CD4-positive, alpha-beta T cell treated with Interleukin-15 for 4 hours (primary cell): ENCODE results near the gene PCSK6.
"Not testable (repeated sequence)": the region's sequence is repeated elsewhere in the genome, so short reads cannot be mapped to it uniquely, and the experiment has no call there.

Source experiments
- DNase-seq: peaks from one replicate; pipeline ENCODE4 v3.0.0-alpha.2; 2020; ENCODE audit warnings: low spot score

The PCSK6 gene

DNA sequence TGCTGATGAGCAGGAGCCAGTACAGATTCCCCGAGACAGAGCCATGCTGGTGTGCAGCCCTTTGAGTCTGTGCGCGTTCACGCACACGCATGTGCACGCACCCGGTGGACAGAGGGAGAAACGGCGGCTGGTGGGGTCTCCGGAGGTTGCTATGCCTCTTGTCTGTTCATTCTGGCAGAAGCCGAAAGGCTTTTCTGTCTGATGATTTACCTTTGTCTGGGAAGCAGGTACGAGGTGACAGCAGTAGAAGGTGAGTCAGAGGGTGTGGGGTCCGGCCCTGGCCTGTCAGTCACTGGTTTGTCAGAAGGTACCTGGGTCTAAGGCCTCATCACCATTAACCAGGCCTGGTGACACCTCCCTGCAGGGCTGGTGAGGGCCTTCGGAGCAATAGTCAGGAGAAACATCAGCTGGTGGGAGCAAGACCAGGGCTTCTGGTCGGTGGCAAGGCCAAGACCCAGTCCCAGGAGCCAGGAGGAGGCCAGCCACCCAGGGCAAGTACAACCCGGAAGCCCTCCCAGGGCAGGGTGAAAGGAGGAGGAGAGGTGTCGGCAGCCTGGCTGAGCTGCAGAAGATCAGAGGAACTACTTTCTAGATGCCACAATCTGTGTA is 7.5 kb downstream of the PCSK6 start:
- no peak for DNase-seq

DNA sequence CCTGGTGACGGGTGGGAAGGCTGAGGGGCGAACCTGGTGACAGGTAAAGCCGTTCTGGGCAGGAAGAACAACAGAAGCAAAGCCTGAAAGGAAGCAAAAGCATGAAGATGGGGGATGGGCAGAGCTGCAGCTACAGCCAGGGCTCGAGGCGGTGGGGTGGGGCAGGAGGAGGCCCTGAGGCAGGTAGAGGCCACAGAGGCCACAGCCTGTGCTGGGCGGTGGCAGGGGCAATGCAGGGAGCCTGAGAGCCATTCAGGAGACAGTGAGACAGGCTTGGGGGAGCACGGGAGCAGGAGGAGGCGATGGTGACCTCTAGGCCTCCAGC is 8.2 kb downstream of the PCSK6 start:
- no peak for DNase-seq

DNA sequence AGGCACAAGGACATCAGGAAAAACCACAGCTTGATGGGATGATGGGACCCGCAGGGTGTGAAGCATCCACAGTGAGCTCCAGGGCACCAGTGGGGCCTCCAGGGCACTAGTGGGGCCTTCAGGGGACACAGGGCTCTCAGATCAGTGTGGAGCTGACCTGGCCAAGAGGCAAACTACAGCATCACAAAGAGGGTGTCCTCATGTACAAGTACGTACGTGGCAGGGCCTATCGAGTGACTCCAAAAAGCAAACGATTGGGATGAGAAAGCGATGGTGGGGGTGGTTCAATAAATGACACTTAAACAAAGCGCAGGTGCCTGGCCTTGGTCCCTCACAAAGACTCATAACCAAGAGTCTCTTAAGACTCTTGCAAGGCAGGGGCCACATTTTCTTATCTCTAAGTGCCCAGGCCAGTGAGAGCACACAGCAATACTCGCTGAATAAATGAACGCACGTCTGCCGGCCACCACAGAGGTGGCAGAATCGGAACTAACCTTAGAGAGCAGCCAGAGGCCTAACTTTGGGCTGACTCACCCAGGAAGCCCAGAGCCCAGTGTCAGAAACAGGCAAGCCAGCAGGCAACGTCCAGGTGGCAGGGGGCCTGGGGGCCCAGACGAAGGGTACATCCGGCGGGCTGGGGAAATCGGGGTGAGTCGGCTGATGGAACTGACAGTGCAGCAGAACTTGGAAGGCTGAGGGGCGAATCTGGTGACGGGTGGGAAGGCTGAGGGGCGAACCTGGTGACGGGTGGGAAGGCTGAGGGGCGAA is 8.7 kb downstream of the PCSK6 start:
- no peak for DNase-seq

DNA sequence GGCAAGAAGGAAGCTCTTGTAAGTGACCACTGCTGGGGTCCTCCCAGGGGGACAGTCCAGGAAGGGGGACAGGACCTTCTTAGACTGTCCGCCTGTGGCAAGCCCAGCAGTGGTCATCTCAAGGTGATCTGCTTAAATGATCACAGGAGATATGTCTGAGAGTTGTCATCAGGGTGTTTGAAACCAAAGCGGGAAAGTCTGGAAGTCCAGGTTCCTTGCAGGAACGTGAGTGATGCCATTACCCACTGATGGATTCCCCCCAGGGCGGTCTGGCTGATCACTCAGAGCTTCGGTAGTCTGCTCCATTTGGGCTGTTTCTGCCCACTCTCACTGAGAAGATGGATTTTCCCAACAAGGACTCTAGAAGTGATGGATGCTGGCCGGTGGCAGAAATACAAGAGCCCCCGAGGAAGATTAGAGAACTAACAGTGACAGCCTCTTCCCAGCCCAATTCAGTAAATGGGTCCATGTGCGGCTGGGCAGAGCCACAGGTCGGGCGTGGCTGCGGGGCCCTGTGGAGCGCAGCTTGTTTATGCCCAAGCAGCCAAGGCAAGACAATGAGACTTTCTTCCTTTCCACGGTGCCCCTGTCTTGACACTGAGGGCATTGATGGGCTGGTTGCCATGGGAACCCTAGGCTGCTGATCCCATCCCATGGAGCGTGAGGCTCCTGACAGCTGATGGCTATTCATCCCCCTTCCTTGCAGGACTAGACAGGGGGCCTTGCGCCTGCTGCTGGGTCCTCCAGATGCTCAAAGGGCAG is 9.5 kb downstream of the PCSK6 start:
- DNase-seq: no peak

DNA sequence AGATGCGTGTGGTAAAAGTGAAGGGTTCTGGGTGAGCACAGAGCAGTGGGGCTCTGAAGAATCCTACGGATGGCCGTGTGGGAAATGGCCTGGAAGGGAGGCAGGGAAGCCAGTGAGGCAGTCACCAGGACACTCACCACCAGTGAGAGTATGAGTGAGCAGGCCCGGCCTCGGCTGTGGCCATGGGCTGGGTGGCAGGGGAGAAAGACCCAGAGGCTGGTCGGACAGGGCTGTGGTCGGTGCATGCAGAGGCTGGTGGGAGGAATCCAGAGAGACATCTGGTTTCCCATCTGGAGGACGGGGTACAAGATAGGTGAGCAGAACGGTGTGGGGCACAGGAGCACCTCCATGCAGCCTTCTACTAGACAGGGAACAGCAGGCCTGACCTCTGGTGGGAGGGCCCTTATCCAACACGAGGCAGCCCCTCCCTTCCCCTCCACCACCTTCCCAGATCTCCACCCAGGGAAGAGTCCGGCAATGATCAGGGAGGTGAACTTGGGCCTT is 10.1 kb downstream of the PCSK6 start:
- DNase-seq: no peak

DNA sequence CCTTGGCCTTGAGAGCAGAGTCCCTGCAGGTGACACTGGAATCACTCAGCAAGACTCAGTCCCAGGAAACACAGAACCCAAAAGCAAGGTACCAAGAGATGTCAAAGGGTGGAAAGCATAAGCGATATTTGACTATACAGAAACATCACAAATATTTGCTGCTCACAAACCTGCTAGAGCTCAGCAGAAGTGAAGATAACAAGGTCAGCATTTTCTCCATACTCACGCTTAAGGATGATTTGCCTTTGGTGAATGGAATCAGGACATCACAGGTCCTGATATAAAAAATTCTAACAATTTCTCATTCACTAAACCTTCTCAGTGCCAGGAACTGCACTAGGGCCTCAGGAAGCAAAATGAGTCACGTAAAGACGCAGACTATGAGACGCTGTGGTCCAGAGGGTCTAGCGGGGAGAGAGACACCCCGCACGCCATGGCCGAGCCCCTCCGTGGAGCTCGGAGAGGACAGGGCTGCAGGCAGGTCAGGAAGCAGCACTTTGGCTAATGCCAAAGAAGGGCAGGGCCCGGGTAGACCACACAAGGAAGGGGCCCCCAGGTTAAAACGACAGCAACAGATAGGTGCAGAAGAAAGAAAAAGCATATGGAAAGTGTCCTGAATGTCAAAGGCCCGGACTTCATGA is 10.7 kb downstream of the PCSK6 start:
- DNase-seq: no peak

DNA sequence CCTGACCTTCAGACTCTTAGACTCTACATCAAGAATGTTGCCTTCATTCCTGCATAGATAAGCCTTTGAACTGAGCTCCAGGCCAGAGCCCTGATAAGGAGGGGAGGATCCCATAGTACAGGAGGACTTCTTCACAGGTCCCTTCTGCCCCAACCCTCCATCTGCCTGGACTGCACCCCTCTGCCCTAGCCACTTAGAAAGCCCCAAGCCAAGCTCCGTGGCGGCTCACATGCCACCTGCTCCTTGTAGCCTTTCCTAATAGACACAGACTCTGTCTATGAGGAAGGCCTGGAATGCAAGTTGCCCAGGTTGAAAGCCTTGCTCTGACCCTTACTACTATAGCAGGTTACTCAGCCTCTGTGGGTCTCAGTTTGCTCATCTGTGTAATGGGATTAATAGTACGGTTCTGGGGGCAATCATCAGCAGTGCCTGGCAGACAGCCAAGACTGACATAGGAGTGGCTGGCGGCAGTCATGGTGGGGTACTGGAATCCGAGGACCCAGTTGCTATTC is 11.6 kb downstream of the PCSK6 start:
- DNase-seq: no peak

DNA sequence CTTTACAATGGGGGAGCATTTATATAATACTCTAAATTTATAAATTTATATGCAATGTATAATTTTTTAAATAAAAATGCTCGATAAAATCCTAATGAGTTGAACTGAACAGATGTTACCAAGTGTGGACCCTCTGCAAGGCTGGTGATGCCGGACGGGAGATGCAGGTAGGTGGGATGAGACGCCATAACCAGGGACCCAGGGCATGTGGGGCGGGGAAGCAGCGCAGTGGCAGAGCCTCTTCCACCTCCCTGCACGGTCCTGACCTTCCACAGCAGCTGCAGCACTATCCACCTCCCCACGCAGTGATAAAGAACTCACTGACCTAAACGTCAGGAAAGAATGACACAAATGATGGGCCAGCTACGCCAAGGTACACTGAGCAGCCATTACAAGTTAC is 12.8 kb downstream of the PCSK6 start:
- DNase-seq: no peak

DNA sequence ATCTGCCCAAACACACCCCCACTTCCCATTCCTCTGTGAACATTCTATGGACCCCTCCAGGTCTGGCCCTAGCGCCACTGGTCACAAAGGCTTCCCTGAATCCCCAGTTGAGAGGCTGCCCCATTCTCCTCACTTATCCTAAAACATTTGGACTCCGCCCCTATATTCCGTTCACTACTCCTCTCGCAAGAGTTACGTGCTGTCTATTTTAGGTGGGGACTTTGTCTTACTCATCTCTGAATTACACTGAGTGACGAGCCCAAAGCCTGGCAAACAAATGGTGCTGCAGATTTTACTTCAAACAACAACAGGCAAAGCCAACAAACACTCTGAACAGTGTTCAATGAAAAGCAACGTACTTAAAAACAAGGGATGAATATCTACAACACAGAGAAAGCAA is 14.5 kb downstream of the PCSK6 start:
- no peak for DNase-seq

DNA sequence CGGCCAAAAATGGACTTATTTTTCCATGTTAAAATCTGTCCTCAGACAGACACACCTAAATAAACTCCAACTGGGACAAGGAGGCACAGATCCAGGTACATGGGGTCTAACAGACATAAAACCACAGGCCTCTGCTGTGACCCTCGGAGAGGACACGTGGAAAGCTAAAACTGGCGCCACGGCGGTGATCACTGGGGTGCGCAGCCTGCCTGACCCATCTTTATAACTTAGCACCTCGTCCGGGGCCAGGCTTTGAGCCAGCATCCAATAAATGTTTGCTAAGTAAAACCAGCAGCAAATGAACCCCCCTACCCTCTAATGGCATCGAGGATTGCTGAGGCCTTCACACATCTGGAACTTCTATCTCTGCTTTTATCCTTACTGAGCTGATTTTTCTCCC is 15.3 kb downstream of the PCSK6 start:
- DNase-seq: no peak

DNA sequence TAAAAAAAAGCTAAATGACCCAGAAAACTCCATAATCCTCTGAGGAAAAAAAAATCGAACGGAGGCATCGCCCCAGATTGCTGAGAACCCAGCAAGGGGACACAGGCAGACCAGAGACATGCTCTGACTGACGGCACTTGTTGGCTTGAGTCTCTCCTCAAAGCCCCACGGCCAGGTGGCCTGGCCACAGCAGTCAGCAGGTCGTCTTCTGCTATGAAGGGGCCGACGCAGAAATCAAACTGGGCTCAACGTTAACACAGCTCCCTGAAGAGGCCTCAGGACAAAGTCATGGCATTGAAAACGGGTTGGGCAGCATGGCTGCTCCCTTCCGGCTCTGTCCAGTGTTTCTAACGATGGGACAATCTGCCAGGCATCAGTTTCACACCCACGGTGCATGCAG is 17.5 kb downstream of the PCSK6 start:
- DNase-seq: no peak

DNA sequence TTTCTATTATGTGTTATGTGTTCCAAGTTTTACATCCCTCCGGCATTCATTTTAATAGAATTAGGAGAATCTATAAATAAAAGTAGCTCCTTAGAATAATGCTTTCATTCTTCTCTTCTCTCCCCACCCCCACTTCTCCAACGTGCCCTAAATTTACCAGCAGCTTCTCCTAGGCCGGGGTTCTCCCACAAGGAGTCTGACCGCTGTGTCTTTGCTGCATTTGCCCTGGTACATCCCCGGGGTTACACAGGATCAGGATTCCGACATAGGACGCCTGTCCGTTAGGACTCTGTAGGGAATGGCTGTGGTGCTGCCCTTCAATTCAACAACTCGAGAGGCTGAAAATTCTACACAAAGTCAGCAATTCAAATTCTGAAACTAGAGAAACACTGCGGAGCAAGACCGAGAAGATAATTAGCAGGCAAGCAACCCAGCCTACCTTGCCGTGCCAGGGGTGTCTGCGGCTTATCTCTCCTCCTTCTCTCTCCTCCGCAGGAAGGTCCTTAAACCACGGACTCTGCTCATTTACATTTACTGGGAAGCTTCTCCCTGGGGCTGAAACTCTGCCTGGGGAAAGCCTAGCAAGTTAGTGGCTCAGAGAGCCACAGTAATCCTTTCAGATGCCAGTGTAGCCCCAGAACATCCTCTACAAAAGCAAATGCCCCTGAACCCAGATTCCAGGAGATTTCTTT is 18.8 kb downstream of the PCSK6 start:
- no peak for DNase-seq

DNA sequence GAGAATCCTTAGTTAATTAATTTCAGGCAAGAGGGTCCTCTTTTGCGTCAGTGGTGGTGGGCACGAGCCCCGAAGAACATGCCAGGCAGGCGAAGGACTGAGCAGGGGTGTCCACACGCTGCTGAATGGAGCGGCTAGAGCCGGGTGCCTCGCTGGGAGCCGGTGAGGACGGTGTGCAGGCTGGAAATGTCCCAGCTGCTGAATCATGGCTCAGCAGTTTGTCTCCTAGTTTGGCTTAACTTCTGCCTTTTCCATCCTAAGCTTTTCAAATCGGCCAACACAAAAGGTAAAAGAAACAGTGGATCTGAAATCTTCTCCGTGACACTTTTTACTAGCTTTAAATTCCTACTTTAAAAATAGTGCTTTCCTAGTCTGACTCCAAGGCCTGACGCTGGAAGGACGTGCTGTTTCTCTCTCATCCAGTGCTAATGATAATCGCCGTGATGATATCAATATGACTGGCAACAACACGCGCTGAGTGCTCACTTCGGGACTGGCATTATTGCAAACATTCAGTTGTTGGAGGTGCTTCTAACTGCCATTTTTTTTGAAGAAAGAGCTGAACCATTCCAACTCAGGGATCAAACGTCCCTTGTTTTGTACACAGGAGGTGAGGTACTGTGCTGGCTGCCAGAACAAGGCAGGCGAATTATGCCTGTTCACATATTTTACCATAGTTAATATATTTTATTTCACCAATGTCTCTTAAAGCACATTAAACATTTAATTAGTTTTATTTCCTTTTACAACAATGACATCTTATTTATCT is 19.8 kb downstream of the PCSK6 start:
- no peak for DNase-seq

DNA sequence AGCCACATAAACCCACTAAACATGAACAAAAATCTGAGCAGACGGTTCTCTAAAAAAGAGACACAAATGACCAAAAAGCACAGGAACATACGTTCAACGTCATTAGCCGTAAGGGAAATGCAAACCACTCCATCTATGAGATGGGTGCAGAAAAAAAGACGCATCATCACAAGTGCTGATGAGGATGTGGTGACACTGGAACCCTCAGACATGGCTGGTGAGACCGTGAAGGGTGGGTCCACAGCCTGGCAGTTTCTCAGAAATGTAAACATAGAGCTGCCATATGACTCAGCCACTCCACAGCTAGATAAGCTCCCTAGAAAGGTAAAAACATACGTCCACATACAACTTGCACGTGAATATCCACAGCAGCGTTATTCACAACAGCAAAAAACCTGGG is 23.3 kb downstream of the PCSK6 start:
- DNase-seq: no peak

DNA sequence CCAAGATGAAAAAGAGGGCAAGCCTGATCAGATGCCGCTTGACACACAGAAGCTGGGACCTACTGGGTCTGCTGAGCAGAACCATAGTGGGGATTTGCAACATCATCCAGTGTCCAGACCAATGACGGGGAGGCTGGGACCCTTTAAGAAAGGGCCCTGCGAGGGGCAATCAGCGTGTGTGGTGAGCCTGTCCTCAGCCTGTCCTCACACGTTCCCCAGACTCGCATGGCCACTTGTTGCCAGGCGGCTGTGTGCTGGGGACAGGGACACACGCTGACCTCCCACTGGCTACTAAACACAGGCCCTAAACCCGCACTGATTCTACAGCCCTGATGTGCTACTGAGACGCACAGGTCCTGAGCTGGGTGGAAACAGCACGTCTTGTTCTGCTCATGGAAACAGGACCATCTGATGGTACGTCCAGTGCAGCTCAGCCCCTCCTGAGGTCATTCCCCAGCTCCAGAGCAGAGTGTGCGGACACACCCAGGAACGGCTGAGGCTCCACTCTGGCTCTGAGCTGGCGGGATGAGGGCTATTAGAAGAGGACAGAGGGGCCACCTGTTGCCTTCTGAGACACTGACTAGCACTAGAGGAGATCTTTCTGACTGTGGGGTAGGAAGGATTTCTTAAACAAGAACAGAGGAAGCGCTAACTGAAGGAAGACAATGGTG is 24.4 kb downstream of the PCSK6 start:
- DNase-seq: no peak

DNA sequence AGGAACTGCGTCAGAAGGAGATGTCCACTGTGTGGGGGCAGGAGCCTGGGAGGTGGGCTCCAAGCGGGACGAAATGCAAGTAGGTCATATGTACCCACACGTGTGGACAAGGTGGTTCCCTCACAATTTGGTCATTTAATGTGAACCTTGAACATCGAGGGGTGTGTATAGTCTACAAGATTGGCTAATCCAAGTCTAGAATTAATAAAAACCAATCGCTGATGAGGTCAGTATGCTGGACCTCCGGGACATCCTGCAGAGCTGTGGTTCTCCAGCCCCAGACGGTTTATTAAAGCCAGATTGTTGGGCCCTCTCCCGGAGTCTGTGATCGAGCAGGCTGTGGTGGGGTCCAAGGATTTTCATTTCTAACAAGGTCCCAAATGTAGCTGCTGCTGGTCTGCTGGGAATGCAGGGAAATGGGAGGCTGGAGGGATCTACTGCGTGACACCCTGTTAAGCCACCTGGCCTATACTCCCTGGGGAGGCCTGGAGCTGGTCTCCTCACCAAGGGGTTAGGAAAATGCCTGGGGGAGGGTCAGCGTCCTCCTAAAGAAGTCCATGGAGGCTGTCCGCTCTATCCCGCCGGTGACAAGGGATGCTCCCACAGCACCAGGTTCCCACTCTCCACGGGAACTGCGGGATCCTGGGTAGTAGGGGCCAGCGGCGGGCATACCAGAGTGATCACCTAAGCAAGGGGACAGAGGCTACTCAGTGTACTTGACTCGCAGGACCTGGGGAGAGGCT is 25.1 kb downstream of the PCSK6 start:
- no peak for DNase-seq

DNA sequence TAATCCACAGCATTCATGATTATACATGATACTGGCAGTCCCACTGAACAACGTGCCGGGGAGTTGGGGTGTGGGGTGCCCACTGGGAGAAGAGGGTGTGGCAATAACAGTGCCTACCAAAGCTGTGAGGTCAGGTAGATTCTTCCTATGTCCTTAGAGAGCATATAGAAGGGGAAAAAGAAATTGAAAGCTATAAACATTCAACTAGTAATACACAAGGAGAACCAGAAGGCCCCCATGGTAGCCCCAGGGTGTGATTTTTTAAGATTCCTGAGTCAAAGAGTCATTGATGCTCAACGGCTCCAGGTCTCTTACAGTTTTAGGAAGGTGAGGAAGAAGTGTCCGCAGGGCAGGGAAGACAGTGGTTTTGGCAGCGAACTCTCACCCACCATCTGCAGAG is 25.8 kb downstream of the PCSK6 start:
- DNase-seq: not testable (repeated sequence)

DNA sequence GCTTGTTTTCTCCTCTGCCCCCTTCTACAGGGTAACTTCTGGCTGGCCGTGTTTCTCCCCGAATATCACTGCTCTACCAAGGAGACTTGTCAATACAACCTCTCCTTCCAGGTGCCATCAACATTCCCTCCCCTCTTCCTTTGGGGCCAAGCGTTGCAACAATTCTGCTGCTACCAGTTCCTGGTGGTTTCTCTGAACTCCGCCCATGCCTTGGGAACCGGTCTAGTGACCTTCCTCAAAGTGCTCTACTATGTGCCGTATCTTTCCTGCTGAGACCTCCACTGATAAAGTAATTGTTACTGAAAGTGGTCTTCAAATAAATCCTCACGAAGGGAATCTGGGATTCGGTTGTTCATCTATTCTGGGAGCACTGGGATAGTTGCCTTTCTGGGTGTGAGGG is 26.2 kb downstream of the PCSK6 start:
- DNase-seq: no peak

DNA sequence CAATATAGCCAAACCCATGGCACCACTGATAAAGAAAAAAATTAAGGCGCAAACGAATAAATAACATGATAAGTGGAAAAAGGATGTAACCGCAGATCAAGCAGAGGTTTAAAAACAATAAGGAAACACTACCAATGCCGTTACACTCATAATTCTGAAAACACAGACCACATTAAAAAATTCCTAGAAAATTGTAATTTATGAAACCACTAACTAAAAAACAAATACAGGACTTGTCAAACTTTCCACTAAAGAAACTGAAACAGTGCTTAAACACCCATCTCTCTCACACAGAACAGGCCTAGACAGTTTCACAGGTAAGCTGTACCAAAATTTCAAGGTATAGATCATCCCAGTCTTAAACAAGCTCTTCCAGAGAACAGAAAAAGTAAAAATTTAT is 28.4 kb downstream of the PCSK6 start:
- no peak for DNase-seq
